Bronchial epithelial cell (primary cell): ENCODE results near the gene CCNY. TPM values are rescaled to one million over a fixed set of nuclear protein-coding genes. Genes with fewer than 3 reads are reported as not detected.

Experiments
- DNase-seq: peaks from one replicate; pipeline ENCODE4 v3.0.0-alpha.2; 2010; ENCODE audit warnings: low read depth
- FAIRE-seq: peaks from 2 replicates; lab custom pipeline; 2011; peaks lifted over from hg19 to GRCh38; lab: Jason Lieb, UNC
- H3K27me3 ChIP-seq: 2 replicates; pipeline ENCODE4 v1.5.1; 2011; ENCODE audit warnings: low read length; ENCODE audit not compliant: control insufficient read depth, insufficient read depth
- H3K36me3 ChIP-seq: 2 replicates; pipeline ENCODE4 v1.5.1; 2011; ENCODE audit warnings: low read length; ENCODE audit not compliant: control insufficient read depth, insufficient read depth
- H3K4me3 ChIP-seq: 2 replicates; pipeline ENCODE4 v1.5.1; 2011; ENCODE audit warnings: mild to moderate bottlenecking, low read depth, low read length, control low read depth
- total RNA-seq: library from RNA; depleted of rRNA; stranded (reverse); fragments of >200 nt; gene quantifications from 2 replicates; pipeline ENCODE4 v1.2.1, GENCODE V29; 2014
- TF ChIP-seq, protein P1 (sequence below): IDR thresholded peaks from 2 replicates; pipeline ENCODE4 v1.5.1; 2011; ENCODE audit warnings: mild to moderate bottlenecking, moderate library complexity, low read length, control low read depth, inconsistent platforms; ENCODE audit not compliant: insufficient read depth, severe bottlenecking

The CCNY gene
- total RNA-seq, 1 donor from 2014 or later: 66.3 TPM

DNA sequence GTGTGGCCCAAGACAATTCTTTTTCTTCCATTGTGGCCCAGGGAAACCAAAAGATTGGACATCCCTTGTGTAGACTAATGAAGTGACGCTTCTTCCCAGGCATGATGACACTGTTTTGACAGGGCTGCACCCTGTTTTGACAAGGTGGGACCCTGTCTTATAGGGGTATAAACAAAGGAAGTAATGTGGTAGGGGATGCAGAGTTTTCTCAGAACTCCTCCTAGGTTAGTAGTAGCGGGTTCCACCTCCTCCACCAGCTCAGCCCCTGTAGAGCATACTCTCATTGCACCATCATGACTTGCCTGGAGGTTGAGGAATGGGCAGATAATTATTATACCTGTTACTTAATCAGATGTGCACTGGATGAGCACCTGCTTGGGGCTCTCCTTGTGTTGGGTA is 123.1 kb downstream of the CCNY start:
- TF ChIP-seq, protein P1, sequence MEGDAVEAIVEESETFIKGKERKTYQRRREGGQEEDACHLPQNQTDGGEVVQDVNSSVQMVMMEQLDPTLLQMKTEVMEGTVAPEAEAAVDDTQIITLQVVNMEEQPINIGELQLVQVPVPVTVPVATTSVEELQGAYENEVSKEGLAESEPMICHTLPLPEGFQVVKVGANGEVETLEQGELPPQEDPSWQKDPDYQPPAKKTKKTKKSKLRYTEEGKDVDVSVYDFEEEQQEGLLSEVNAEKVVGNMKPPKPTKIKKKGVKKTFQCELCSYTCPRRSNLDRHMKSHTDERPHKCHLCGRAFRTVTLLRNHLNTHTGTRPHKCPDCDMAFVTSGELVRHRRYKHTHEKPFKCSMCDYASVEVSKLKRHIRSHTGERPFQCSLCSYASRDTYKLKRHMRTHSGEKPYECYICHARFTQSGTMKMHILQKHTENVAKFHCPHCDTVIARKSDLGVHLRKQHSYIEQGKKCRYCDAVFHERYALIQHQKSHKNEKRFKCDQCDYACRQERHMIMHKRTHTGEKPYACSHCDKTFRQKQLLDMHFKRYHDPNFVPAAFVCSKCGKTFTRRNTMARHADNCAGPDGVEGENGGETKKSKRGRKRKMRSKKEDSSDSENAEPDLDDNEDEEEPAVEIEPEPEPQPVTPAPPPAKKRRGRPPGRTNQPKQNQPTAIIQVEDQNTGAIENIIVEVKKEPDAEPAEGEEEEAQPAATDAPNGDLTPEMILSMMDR: no peak
- DNase-seq (no peak), FAIRE-seq (no peak)
- Histone ChIP-seq H3K4me3 (no peak overlapping the region), H3K27me3 (no peaks in the 10 kb centered on the region), H3K36me3 (peaks cover 2% of the 10 kb centered on the region)

DNA sequence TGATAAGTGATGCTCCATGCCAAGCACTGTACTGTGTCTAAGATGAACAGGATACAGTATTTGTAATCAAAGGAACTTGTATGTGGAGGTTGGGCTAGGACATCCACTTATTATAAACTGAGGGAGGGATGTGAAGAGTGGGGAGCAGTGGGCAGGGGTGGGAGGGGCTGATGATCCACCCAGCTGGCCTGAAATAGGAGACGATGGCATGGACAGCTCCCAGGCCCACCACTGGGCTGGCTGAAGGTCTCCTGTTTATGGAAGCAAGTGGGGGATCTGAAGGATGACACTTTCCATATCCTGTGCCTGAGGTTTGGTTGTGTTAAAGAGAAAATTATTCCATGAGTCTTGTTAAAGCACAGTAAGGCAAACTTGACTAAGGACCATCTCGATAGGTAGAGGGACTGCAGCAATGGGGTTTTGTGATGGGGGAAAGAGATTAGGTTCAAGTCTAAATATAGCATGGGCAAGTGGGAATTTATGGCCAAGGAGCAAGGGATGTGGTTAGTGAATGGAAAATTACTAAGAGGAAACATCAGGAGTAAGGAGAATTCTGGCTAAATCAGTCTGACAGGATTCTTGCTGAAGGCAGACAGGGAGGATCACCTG is 124.6 kb downstream of the CCNY start:
- DNase-seq (no peak), FAIRE-seq (no peak)
- no peaks in the 10 kb centered on the region for H3K36me3 ChIP-seq
- TF ChIP-seq, protein P1: no peak
- H3K27me3 ChIP-seq: no peaks in the 10 kb centered on the region
- H3K4me3 ChIP-seq: no peak overlapping the region

DNA sequence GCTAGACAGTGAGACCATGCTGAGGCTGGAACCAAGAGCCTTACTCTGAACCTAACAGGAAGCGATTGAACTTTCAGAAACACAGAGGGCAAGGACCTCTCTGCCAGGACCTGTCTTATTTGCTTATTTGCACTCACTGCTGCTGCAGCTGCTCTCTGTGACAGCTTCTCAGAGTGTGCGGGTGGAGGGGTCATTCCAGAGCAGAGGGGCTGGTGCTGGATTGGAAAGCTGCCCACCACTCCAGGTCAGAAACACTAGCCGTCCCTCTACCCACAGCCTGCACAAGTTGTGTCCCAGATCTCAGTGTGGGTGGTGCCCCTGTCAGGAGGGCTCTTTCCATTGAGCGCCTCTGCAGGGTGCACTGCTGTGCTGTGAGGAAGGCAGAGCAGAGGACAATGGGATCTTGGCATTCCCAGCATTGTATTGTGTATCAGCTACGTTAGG is 126.2 kb downstream of the CCNY start:
- H3K27me3 ChIP-seq: no peaks in the 10 kb centered on the region
- TF ChIP-seq, protein P1: no peak
- FAIRE-seq: peak; percentile 58

DNA sequence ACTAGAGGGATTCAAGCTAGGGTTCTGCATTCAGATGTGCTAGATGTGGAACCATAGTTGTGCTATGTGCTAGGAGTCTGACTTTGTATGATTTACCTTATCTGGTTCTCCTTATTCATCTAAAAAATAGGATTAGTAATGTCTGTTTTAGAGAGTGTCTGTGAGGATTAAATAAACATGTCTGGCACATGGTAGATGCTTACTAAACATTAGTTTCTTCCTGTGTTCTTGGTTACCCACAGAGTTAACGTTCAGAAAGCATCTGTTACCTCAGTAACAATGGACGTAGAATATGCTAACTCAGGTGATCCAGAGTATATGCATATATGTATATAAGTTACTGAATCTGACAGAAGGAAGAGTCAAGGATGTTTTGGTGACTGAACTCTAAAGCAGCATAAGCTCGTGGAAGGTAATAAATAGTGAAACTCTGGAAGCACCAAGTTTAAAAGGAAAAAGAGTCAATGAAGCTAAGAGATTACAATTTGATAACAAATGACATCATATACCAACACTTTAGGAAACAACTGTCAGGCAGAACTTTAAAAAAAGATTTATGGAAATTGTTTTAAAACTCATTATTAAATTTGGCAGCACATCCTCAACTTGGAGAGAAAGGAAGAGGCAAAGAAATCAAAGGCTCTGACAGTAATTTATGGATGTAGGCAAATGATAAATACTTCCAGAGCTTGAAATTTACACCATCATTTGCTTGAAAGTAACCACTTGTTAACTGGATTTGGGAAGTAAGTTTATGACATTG is 127.0 kb downstream of the CCNY start:
- Histone ChIP-seq H3K27me3 (no peaks in the 10 kb centered on the region), H3K4me3 (no peak overlapping the region), H3K36me3 (no peaks in the 10 kb centered on the region)
- FAIRE-seq (no peak), DNase-seq (no peak)
- TF ChIP-seq, protein P1: no peak

More for the DNA sequence above, 126.2 kb downstream of the CCNY start:
- DNase-seq: no peak
- Histone ChIP-seq H3K4me3 (no peak overlapping the region), H3K36me3 (no peaks in the 10 kb centered on the region)

DNA sequence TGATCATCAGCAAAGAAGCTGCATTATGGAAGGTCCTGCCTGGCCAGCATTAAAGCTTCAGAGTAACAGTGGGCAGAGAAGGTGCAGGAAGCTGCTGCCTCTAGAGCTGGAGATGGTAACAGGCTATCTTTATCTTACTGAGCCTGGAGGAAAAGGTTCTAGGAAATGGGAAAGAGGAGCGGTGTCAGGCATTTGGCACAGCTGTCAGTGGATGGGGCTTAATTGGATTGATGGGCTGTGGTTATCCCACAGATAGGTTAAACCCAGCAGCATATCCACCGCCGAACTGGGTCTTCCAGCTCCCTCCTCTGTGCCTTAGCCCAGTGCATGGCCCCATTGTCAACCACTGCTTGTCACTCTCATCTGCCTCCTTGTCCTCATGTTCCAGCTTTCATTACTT is 127.6 kb downstream of the CCNY start:
- no peak for DNase-seq
- Histone ChIP-seq H3K36me3 (no peaks in the 10 kb centered on the region), H3K27me3 (no peaks in the 10 kb centered on the region), H3K4me3 (no peak overlapping the region)
- no peak for FAIRE-seq
- TF ChIP-seq, protein P1: no peak
